H1 (cell line): ENCODE data around the gene VPREB1. TPM values are rescaled to one million over a fixed set of nuclear protein-coding genes. Genes with fewer than 3 reads are reported as not detected.
A peak's percentile ranks its signal among the peaks of the same experiment; 100 is the strongest.

Experiments used
- CTCF ChIA-PET: fragments of 300-600 bp; sonication (Branson Sonifier 250); formaldehyde crosslinking; loops from one replicate; lab custom pipeline; 2021; ENCODE audit not compliant: partially characterized antibody; lab: Charles Lee
- POLR2A ChIA-PET: fragments of 300-600 bp; sonication (Branson Sonifier 250); formaldehyde crosslinking; loops from one replicate; lab custom pipeline; 2021; ENCODE audit warnings: inconsistent platforms; ENCODE audit not compliant: partially characterized antibody; lab: Charles Lee
- DNase-seq, 2 experiments: peaks; one replicate each; pipeline versions ENCODE4 v3.0.0 to v3.0.0-alpha.2; 2010 to 2022; ENCODE audit warnings: low spot score in 2 of 2, low read depth in 1 of 2, mixed read lengths in 1 of 2
- FAIRE-seq: peaks from 2 replicates; lab custom pipeline; 2011; peaks lifted over from hg19 to GRCh38; lab: Jason Lieb, UNC
- H2AFZ ChIP-seq: 2 replicates; pipeline ENCODE4 v1.8.1; 2012; ENCODE audit warnings: low read length, inconsistent platforms
- H2AK5ac ChIP-seq: 2 replicates; pipeline ENCODE4 v1.6.1; 2013; ENCODE audit warnings: low read depth, low read length
- H2BK120ac ChIP-seq: replicated peaks from 2 replicates; pipeline ENCODE3; 2013; ENCODE audit warnings: low read depth, low read length, inconsistent platforms
- H2BK12ac ChIP-seq: 2 replicates; pipeline ENCODE4 v1.6.1; 2013; ENCODE audit warnings: low read depth, low read length
- H2BK15ac ChIP-seq: 2 replicates; pipeline ENCODE4 v1.6.1; 2013; ENCODE audit warnings: low read length
- H2BK20ac ChIP-seq: 2 replicates; pipeline ENCODE4 v1.6.1; 2013; ENCODE audit warnings: low read length
- H2BK5ac ChIP-seq: 2 replicates; pipeline ENCODE4 v1.6.1; 2013; ENCODE audit warnings: low read depth, low read length
- H3K14ac ChIP-seq: 2 replicates; pipeline ENCODE4 v1.6.1; 2013; ENCODE audit warnings: inconsistent platforms; ENCODE audit not compliant: insufficient read length
- H3K18ac ChIP-seq: 2 replicates; pipeline ENCODE4 v1.6.1; 2013; ENCODE audit warnings: low read length; ENCODE audit errors: extremely low read depth
- H3K23ac ChIP-seq: 2 replicates; pipeline ENCODE4 v1.6.1; 2013; ENCODE audit warnings: inconsistent platforms; ENCODE audit not compliant: insufficient read length
- H3K23me2 ChIP-seq: 2 replicates; pipeline ENCODE4 v1.6.1; 2013; ENCODE audit warnings: low read depth, low read length
- H3K27ac ChIP-seq: 2 replicates; pipeline ENCODE4 v1.6.1; 2011; ENCODE audit warnings: low read depth, low read length, inconsistent platforms
- H3K27me3 ChIP-seq, 4 experiments: replicated peaks in 1 of 4; 1 replicate in 1 of 4; 2 replicates in 3 of 4; pipeline versions ENCODE4 v1.6.1 to v1.8.1; 2011 to 2013; ENCODE audit warnings: low read length in 3 of 4, mild to moderate bottlenecking in 3 of 4, inconsistent platforms in 2 of 4, mixed read lengths in 2 of 4, moderate library complexity in 1 of 4; ENCODE audit not compliant: control insufficient read depth in 3 of 4, insufficient read depth in 3 of 4; ENCODE audit errors: extremely low read depth in 1 of 4
- H3K36me3 ChIP-seq, 4 experiments: 2 replicates each; pipeline versions ENCODE4 v1.6.1 to v1.8.1; 2011 to 2013; ENCODE audit warnings: mild to moderate bottlenecking in 4 of 4, low read length in 3 of 4, moderate library complexity in 2 of 4, control low read depth in 1 of 4, inconsistent platforms in 1 of 4; ENCODE audit not compliant: insufficient read depth in 4 of 4, control insufficient read depth in 2 of 4
- H3K4ac ChIP-seq: replicated peaks from 2 replicates; pipeline ENCODE3; 2013; ENCODE audit warnings: low read length, low read depth, mixed read lengths, inconsistent platforms; ENCODE audit not compliant: insufficient read length
- H3K4me1 ChIP-seq, 4 experiments: replicated peaks in 1 of 4; 1 replicate in 1 of 4; 2 replicates in 3 of 4; pipeline versions ENCODE4 v1.6.1 to v1.8.1; 2011 to 2013; ENCODE audit warnings: low read length in 3 of 4, inconsistent platforms in 2 of 4, mixed read lengths in 1 of 4; ENCODE audit not compliant: insufficient read depth in 4 of 4, control insufficient read depth in 3 of 4
- H3K4me2 ChIP-seq, 2 experiments: 2 replicates each; pipeline versions ENCODE4 v1.6.1 to v1.8.1; 2011 to 2013; ENCODE audit warnings: low read depth in 2 of 2, low read length in 2 of 2, control low read depth in 1 of 2, inconsistent platforms in 1 of 2, mild to moderate bottlenecking in 1 of 2; ENCODE audit not compliant: insufficient read depth in 1 of 2
- H3K4me3 ChIP-seq, 4 experiments: fragments of 200-600, 300-600 bp in 1 of 4; sonication (generic), shearing (Covaris generic), sonication (Bioruptor Twin) in 1 of 4; 2 replicates each; pipeline versions ENCODE4 v1.5.1 to v1.8.1; 2011 to 2016; ENCODE audit warnings: low read length in 4 of 4, low read depth in 3 of 4, control low read depth in 2 of 4, inconsistent platforms in 2 of 4, mild to moderate bottlenecking in 2 of 4, mixed read lengths in 1 of 4, moderate library complexity in 1 of 4; ENCODE audit not compliant: insufficient read depth in 2 of 4; ENCODE audit errors: extremely low read depth in 1 of 4
- H3K56ac ChIP-seq: replicated peaks from 2 replicates; pipeline ENCODE3; 2013; ENCODE audit warnings: low read depth, mild to moderate bottlenecking, mixed read lengths, low read length, inconsistent platforms; ENCODE audit not compliant: insufficient read length
- H3K79me1 ChIP-seq: 2 replicates; pipeline ENCODE4 v1.6.1; 2013; ENCODE audit warnings: low read depth, low read length, control low read depth
- H3K79me2 ChIP-seq, 2 experiments: 2 replicates each; pipeline versions ENCODE4 v1.6.1 to v1.8.1; 2012 to 2013; ENCODE audit warnings: low read length in 2 of 2, mild to moderate bottlenecking in 2 of 2, inconsistent platforms in 1 of 2; ENCODE audit not compliant: insufficient read depth in 2 of 2, control insufficient read depth in 1 of 2
- H3K9ac ChIP-seq, 4 experiments: replicated peaks in 1 of 4; 1 replicate in 1 of 4; 2 replicates in 3 of 4; pipeline versions ENCODE4 v1.6.1 to v1.8.1; 2011 to 2013; ENCODE audit warnings: low read depth in 3 of 4, low read length in 3 of 4, control low read depth in 2 of 4, mild to moderate bottlenecking in 2 of 4, moderate library complexity in 2 of 4, inconsistent platforms in 1 of 4; ENCODE audit errors: extremely low read depth in 1 of 4
- H3K9me3 ChIP-seq, 2 experiments: 2 replicates each; pipeline versions ENCODE4 v1.6.1 to v1.8.1; 2012 to 2013; ENCODE audit warnings: mild to moderate bottlenecking in 2 of 2, moderate library complexity in 2 of 2, control low read depth in 1 of 2, inconsistent platforms in 1 of 2, low read depth in 1 of 2, low read length in 1 of 2, mixed read lengths in 1 of 2; ENCODE audit not compliant: insufficient read depth in 2 of 2
- H4K20me1 ChIP-seq, 2 experiments: replicated peaks in 1 of 2; 2 replicates each; pipeline versions ENCODE3 to v1.8.1; 2011 to 2013; ENCODE audit warnings: inconsistent platforms in 2 of 2, low read length in 2 of 2, mild to moderate bottlenecking in 1 of 2; ENCODE audit not compliant: insufficient read depth in 2 of 2, control insufficient read depth in 1 of 2
- H4K5ac ChIP-seq: 2 replicates; pipeline ENCODE4 v1.6.1; 2013; ENCODE audit warnings: low read length, low read depth, mixed read lengths, inconsistent platforms; ENCODE audit not compliant: insufficient read length
- H4K8ac ChIP-seq: 2 replicates; pipeline ENCODE4 v1.8.0; 2013; ENCODE audit warnings: mild to moderate bottlenecking, moderate library complexity, low read length, inconsistent platforms; ENCODE audit not compliant: insufficient read depth; ENCODE audit errors: extremely low read depth
- H4K91ac ChIP-seq: replicated peaks from 2 replicates; pipeline ENCODE3; 2013; ENCODE audit warnings: low read length, mixed read lengths, inconsistent platforms; ENCODE audit not compliant: insufficient read length
- EGR1 ChIP-seq: IDR thresholded peaks from 2 replicates; pipeline ENCODE4 v1.6.1; 2011; ENCODE audit warnings: low read depth, low read length, borderline replicate concordance
- EZH2 ChIP-seq: fragments of 200-600 bp; sonication (generic); IDR thresholded peaks from 2 replicates; pipeline ENCODE4 v1.7.1; 2012; ENCODE audit warnings: low read depth, mild to moderate bottlenecking, moderate library complexity, low read length, inconsistent platforms; ENCODE audit not compliant: severe bottlenecking
- SUZ12 ChIP-seq: fragments of 200-600 bp; sonication (generic); IDR thresholded peaks from 2 replicates; pipeline ENCODE4 v1.6.1; 2012; ENCODE audit warnings: mild to moderate bottlenecking, inconsistent platforms, low read length, moderate library complexity, mixed read lengths
- WGBS, 2 experiments: shearing (Covaris generic) in 1 of 2; methylation state at CpG; one replicate each; pipeline versions ENCODE4 v1.1.6 to v1.1.7; 2013 to 2015; ENCODE audit warnings: low lambda C conversion rate in 2 of 2, mixed read lengths in 2 of 2, inconsistent platforms in 1 of 2, low coverage in 1 of 2, missing lambda C conversion rate in 1 of 2; ENCODE audit not compliant: insufficient replicate concordance in 2 of 2, insufficient coverage in 1 of 2, insufficient read length in 1 of 2; ENCODE audit errors: extremely low coverage in 1 of 2, missing lambda C conversion rate in 1 of 2; 5-methylcytosine and 5-hydroxymethylcytosine counted together
- polyA plus RNA-seq, 7 experiments: library from polyadenylated mRNA; depleted of rRNA in 3 of 7; stranded (reverse) in 5 of 7; unstranded in 2 of 7; fragments of >200 nt in 5 of 7; fragments of 200-250 nt in 2 of 7; gene quantifications; 1 replicate in 5 of 7; 2 replicates in 1 of 7; 4 replicates in 1 of 7; pipeline versions ENCODE4 v1.2.1 to v1.2.3, GENCODE V29; 2011 to 2013; ENCODE audit warnings: missing spikeins in 2 of 7, mixed read lengths in 2 of 7
- total RNA-seq: library from RNA; stranded (reverse); fragmentation: NEBNext Ultra II Directional; extraction: Animal tissue kit (Norgen Biotek cat#: 25700); gene quantifications from 2 replicates; pipeline ENCODE4 v1.2.1, GENCODE V29; 2021

The VPREB1 gene
- total and polyA plus RNA-seq, 2 of the 8 experiments (the other 6 are each of a cell fraction or from before 2014, with no cell fraction given), result not detected

GRCh38 chr22:22248878-22249277 lies 4.3 kb downstream of the VPREB1 start:
- peaks cover 64 to 72% (median 71%) of the 10 kb centered on the region in 4 experiments for H3K27me3 ChIP-seq
- TF ChIP-seq SUZ12, result 0 out of 2 replicates have a peak, but pooled peaks have one; percentile 3
- TF ChIP-seq EGR1, result no peak
- TF ChIP-seq EZH2, result peak; percentile 6
- TF ChIP-seq, all 59 proteins: peak for 2
- no peak overlapping the region for H3K18ac ChIP-seq
- 71% methylated on average over 3 of the region's 3 CpGs; no CpG with 5 or more reads in 1 of the 2 experiments for WGBS, 2 experiments
- H2BK20ac ChIP-seq, result no peak overlapping the region
- H3K9me3 ChIP-seq, result no peaks in the 10 kb centered on the region
- H3K23me2 ChIP-seq, result no peaks in the 10 kb centered on the region
- H3K27ac ChIP-seq, result no peak overlapping the region
- no peaks in the 10 kb centered on the region for H3K4me1 ChIP-seq
- H3K4me2 ChIP-seq, result no peak overlapping the region
- no peaks in the 10 kb centered on the region for H3K36me3 ChIP-seq
- no peak overlapping the region for H2AFZ ChIP-seq
- H2BK12ac ChIP-seq, result no peak overlapping the region
- H3K9ac ChIP-seq, result no peak overlapping the region
- no peak for FAIRE-seq
- no peak overlapping the region for H4K8ac ChIP-seq
- no peak overlapping the region for H3K4me3 ChIP-seq
- H3K79me2 ChIP-seq, result no peaks in the 10 kb centered on the region
- ChIA-PET CTCF (interaction anchor here (1.0 to 5.0 kb wide), 2 partner anchors 13 to 53 kb away, joined by 3 to 31 read pairs; no protein-coding TSS in a partner anchor), POLR2A (no interaction called here)
- H3K4ac ChIP-seq, result no peak overlapping the region
- no peak overlapping the region for H2BK5ac ChIP-seq
- H2AK5ac ChIP-seq, result no peak overlapping the region
- peaks cover 7 to 17% of the 10 kb centered on the region in 2 experiments for H4K20me1 ChIP-seq
- no peak overlapping the region for H3K23ac ChIP-seq
- H4K5ac ChIP-seq, result no peak overlapping the region
- H2BK120ac ChIP-seq, result no peak overlapping the region
- H4K91ac ChIP-seq, result no peak overlapping the region
- H3K56ac ChIP-seq, result no peak overlapping the region
- H3K14ac ChIP-seq, result no peak overlapping the region
- no peaks in the 10 kb centered on the region for H3K79me1 ChIP-seq
- no peak overlapping the region for H2BK15ac ChIP-seq
- no peak for DNase-seq
